GM18499 (cell line): ENCODE data around the gene NPFF.
"Not testable (repeated sequence)": the region's sequence is repeated elsewhere in the genome, so short reads cannot be mapped to it uniquely, and the experiment has no call there.

ENCODE experiments used
- ATAC-seq: cut with Tn5 transposase; IDR thresholded peaks from one replicate; pipeline ENCODE4 v1.9.1; 2021; ENCODE audit warnings: moderate number of reproducible peaks; ENCODE audit not compliant: insufficient read depth, unreplicated experiment

The NPFF gene, protein sequence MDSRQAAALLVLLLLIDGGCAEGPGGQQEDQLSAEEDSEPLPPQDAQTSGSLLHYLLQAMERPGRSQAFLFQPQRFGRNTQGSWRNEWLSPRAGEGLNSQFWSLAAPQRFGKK

GRCh38 chr12:53506881-53507602 is at the start of gene NPFF:
Gene NPFF, minus strand, starts transcription at chr12:53507484. Its CDS starts 10 bp downstream, at chr12:53507474.
- no peak for ATAC-seq

GRCh38 chr12:53552361-53553327 is 45.4 kb upstream of the NPFF start:
- no peak for ATAC-seq

- ATAC-seq, result no peak
Observed at GRCh38 chr12:53551889-53552291, 44.6 kb upstream of the NPFF start.

- ATAC-seq, result no peak
Observed at GRCh38 chr12:53550595-53550994, 43.3 kb upstream of the NPFF start.

- not testable (repeated sequence) for ATAC-seq
Observed at GRCh38 chr12:53550131-53550530, 42.8 kb upstream of the NPFF start.

DNA sequence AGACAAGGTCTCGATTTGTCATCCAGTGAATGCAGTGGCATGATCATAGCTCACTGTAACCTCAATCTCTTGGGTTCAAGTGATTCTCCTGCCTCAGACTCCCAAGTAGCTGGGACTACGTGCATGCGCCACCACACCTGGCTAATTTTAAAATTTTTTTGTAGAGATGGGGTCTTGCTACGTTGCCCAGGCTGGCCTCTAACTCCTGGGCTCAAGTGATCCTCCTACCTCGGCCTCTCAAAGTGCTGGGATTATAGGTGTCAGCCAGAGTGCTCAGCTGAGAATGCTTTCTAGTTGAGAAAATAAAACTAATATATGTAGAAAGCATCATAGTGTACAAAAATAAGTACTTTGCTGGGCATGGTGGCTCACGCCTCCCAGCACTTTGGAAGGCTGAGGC is 41.1 kb upstream of the NPFF start:
- not testable (repeated sequence) for ATAC-seq

DNA sequence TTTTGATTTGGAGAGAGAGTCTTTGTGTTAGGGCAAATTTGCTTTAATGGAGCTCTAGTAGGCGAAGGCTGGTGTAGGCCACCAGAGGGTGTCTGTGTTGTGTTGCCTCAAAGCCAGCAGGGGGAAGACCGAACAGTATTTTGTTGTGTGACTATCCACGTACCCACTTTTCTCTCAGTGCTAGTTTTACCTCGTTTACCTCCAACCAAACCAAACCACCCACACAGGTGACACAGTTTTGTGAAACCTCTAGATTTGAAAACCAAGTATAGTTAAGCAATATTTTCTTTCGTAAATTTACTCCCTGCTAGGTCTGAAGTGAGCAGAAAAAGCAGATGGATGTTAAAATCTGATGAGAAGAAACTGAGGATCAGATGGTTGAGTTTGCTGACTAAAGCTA is 36.3 kb upstream of the NPFF start:
- ATAC-seq, result peak; percentile 70

DNA sequence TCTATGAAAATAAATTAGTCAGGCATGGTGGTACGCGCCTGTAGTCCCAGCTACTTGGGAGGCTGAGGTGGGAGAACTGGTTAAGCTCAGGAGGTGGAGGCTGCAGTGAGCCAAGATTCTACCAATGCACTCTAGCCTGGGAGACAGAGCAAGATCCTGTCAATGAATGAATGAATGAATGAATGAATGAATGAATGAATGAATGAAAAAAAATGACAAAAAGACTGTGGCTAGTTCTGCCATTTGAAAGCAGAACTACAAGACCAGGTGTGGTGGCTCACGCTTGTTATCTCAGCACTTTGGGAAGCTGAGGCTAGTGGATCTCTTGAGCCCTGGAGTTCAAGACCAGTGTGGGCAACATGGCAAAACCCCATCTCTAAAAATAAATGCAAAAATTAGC is 32.2 kb upstream of the NPFF start:
- ATAC-seq, result no peak

DNA sequence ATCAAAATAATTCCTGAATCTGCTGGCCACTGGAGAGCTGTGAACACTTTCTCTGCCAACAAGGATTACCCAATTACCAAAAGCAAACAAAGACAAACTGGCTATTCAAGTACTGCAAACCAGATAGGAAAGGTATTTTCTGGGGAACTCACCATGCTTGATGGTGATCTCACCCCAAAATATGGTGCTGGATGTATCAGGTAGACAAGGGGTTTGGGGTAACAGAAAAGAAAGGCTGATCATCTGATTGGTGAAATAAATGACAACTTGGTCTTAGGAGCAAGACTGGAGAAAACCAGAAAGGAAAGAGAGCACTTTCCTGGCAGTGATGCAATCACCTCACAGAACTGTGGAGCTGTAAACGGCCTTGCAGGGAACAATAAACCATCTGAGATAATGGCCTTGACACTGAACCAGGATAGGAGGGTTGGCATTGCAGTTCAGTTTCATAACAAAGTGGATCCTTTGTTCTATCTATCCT is 31.0 kb upstream of the NPFF start:
- no peak for ATAC-seq

DNA sequence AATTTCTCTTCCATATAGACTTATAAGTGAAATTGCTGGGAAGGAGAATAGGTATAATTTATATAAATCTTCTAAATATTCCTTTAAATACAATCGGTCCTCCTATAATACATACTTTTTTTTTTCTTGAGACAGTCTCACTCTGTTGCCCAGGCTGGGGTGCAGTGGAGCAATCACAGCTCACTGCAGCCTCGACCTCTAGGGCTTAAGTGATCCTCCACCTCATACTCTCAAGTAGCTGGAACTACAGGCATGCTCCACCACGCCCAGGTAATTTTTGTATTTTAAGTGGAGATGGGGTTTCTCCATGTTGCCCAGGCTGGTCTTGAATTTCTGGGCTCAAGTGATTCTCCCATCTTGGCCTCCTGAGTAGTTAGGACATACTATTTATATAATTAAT is 29.7 kb upstream of the NPFF start:
- ATAC-seq, result no peak

DNA sequence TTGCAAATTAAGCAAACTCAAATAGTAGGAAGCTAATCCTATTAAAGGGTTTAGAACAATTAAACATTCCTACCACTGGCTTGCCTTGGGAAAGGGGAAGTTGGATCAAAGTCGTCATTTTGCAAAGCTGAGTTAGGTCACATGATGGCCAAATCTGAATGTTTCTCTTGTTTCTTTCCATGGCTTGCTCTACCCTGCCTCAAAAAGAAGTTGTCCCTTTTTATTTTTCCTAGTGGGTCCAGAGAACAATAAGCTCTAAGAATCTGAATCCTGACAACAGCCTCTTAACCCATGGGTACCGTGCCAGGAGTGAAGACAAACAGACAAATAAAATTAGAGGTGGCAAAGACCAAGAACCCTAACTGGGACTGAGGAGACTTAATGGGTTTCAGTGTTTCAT is 26.2 kb upstream of the NPFF start:
- no peak for ATAC-seq

DNA sequence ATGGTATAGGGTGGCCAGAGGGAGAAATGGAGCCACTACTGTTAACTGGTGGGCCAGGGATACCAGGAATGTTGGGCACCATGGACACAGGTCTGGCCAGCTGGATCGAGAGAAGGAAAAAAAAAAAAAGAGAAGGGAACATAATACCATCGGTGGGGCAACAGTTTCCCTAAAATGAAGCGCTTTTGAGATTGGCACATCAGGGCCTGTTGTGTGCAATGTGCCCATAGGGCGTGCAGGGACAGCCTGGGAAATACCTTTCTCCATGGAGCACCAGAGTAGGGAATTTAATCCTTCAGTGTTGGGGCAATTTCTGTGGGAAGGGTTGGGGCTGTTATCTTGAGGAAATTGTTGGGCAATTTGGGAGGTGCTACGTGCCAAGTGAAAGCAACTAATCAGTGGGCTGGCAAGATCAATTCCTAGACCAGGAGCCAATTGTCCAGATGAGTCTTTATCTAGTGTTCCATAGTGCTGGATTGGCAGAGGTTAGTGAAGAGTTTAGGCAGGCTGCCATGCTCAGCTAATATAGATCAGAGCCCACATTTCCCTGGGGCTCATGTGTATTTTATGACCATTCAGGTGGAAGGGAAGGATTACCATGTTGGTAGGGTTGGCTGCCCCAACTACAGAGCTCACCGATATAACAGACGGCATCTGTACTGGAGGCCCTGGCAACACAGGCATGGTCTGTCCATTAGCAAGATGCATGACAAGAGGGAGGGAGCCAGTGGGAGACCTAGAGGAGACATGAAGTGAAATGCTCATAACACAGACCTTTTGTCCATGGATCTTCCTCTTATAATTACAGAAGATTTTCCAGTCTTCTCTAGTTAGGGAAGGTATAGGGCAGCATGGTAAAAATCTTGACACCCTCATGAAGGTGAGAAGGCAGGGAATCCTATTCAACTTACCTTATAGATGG is 25.5 kb upstream of the NPFF start:
- no peak for ATAC-seq

DNA sequence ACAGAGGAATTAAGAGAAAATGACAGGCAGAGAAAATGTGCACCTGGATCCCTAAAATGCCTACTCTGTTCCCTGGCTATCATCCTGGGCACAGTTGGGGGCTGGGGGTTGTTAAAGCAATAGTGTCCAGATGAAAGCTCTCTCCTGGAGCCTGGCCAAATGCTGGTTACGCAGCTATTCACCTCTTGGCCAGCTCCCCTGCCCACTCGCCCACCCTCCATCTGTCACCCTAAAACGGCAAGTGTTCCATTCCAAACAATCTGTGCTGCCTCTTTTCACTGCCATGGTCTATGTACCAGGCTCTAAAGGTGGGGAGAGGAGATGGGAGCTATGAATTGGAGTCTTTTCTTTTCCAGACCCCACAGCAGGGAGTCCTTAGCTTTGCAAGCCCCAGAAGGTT is 24.7 kb upstream of the NPFF start:
- ATAC-seq, result no peak

DNA sequence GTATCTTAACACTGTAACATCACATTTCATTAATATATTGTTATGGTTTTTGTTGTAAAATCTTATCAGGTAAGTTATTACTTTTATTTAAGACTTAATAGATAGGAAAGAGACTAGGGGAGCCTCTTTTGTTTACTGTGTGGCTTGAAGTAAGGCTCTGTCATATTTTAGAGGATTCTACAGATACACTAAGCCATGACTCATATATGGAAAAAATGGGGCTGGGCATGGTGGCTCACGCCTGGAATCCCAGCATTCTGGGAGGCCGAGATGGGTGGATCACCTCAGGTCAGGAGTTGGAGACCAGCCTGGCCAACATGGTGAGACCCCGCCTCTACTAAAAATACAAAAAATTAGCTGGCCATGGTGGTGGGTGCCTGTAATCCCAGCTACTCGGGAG is 23.6 kb upstream of the NPFF start:
- ATAC-seq, result no peak

GRCh38 chr12:53530061-53530460 is 22.8 kb upstream of the NPFF start:
- ATAC-seq, result no peak

GRCh38 chr12:53524476-53524875 is 17.2 kb upstream of the NPFF start:
- ATAC-seq, result no peak

- no peak for ATAC-seq
Observed at GRCh38 chr12:53523131-53523530, 15.8 kb upstream of the NPFF start.

DNA sequence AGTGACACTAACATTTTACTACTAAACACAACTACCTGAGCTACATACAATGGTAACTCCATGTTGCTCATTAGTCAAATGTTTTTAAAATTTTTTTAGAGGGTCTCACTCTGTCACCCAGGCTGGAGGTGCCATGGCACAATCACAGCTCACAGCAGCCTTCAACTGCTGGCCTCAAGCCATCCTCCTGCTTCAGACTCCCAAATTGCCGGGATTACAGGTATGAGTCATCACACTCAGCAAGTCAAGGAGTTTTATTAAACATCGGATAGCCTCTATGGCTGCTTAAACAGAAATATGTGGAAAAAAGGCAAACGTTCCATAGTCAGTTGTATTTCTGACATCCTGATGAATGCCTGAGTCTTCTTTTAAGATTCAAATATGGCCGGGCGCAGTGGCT is 11.1 kb upstream of the NPFF start:
- no peak for ATAC-seq

DNA sequence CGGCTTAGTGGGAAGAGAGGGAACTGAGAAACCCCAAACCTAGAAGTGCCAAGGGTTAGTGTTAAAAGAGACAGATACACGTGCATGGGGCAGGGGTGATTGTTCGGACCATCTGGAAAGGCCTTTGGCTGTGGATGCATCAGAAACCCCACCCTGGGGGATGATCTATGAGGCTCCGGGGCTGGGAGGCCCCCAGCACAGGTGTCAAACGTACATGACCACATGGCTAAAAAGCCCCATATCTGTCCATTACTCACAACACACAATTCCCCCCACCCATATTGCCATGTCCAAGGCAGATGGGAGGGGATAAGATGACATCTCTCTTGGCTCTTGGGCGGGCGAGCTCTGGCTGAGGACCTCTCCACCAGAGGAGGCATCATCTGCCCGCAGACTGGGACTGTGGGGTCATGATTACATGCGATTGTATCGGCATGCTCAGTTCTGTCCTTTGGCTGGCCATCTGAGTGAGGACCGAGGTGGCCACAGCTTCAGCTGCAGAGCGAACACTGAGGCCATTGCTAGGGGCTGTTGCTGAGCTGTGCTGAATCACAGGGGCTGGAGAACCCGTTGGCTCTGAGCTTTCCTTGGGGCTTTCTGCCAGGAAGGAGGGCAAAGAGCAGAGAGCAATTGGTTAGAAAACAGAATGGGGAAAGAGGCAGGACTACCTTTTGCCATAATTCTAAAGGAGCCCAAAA is 9.6 kb upstream of the NPFF start:
- no peak for ATAC-seq
